Peyer's patch (tissue), 4 donors: ENCODE measurements around the gene EIF2S2.

Experiments used
- POLR2A ChIP-seq, 2 donors: fragments of 450-650 bp; IDR thresholded peaks; one replicate each; pipeline ENCODE4 v1.5.1; 2017; ENCODE audit warnings: antibody characterized with exemption in 2 of 2, mild to moderate bottlenecking in 2 of 2, moderate library complexity in 2 of 2
- TF ChIP-seq, protein P1 (sequence below), 6 experiments: fragments of 450-650 bp in 4 of 6; fragments of 200-600 bp in 2 of 6; sonication (generic) in 1 of 6; IDR thresholded peaks; one replicate each; pipeline ENCODE4 v1.5.1; 2017 to 2019; ENCODE audit warnings: antibody characterized with exemption in 6 of 6, mild to moderate bottlenecking in 3 of 6, moderate library complexity in 1 of 6

DNA sequence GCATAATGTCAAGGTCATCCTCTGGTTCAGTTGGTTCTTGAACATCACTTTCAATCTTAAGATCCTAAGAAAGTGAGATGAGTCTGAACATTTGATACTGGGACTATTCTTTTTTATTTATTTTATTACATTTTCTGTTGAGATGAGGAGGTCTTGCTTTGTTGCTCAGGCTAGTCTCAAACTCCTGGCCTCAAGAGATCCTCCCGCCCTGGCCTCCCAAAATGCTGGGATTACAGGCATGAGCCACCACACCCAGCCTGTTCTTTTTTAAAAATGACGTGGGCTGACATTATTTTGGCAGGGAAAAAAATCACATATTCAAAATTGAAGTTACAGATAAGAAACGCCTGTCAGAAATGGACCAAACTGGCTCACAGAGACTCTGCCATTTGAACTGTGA, 13.5 kb downstream of the EIF2S2 start:
- TF ChIP-seq, protein P1, sequence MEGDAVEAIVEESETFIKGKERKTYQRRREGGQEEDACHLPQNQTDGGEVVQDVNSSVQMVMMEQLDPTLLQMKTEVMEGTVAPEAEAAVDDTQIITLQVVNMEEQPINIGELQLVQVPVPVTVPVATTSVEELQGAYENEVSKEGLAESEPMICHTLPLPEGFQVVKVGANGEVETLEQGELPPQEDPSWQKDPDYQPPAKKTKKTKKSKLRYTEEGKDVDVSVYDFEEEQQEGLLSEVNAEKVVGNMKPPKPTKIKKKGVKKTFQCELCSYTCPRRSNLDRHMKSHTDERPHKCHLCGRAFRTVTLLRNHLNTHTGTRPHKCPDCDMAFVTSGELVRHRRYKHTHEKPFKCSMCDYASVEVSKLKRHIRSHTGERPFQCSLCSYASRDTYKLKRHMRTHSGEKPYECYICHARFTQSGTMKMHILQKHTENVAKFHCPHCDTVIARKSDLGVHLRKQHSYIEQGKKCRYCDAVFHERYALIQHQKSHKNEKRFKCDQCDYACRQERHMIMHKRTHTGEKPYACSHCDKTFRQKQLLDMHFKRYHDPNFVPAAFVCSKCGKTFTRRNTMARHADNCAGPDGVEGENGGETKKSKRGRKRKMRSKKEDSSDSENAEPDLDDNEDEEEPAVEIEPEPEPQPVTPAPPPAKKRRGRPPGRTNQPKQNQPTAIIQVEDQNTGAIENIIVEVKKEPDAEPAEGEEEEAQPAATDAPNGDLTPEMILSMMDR (IDR thresholded peaks at IDR 0.05) = no peak
- no peak for TF ChIP-seq POLR2A (IDR thresholded peaks at IDR 0.05)
